ENCODE data around the gene OST4. TPM values are rescaled to one million over a fixed set of nuclear protein-coding genes. Genes with fewer than 3 reads are reported as not detected.

The OST4 gene
- total RNA-seq, 1 experiment from 2014 or later = 788 TPM

DNA sequence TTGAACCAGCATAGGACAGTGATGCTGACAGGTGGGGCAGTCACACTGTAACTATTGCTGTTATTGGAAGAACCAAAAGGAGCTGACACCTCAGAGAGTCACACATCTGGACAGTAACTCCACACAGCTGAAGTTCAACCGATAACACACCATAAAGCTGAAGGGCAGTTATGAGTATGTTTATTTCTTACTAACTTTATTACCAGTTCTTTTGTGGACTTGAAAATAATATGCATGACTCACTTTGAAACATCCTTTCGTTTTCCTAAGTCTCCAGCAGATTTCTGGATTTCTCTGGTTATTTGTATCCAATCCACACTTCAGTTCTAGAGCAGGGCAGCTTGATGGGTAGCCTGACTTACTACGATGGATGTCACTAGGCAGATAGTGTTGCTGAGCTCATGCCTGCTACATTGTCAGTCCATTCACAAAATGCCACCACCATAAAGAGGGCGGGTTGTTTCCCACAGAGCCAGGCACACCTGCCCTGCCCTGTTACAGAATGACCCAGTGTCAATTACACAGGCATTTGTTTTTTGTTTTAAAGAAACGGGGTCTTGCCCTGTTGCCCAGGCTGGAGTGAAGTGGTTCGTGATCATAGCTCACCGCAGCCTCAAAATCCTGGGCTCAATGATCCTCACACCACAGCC lies 28.3 kb downstream of the OST4 start:
- in situ Hi-C loops (cut with HindIII; ENCODE audit: low pct_unique_long_range_greater_than_20kb, low sequenced_read_pairs) = no loop called here
- no peak for DNase-seq (ENCODE audit: low read depth)

DNA sequence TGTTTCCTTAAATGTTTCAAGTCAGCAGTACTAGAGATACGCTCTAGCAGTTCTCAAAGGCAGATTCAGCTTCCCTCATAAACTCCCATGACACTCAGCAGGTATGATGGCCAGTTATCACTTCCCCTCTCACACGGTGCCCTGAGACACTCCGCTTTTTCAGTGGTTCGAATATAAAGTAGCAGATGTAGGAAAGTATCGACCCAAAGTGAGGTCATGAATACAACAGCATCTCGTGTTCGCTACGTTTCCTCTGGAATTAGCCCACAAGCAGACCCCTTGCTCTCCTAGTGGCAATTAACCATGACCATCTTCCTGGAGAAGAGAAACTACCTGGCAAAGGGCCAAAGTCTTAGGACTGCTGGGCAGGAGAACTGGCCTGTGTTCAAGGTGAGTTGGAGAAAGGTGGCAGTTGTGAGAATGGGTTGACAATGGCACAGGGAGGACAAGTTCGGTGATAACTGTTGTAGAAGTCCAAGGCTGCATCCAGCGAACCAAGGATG lies 29.2 kb downstream of the OST4 start:
- DNase-seq (ENCODE audit: low read depth) = peak; percentile 76

DNA sequence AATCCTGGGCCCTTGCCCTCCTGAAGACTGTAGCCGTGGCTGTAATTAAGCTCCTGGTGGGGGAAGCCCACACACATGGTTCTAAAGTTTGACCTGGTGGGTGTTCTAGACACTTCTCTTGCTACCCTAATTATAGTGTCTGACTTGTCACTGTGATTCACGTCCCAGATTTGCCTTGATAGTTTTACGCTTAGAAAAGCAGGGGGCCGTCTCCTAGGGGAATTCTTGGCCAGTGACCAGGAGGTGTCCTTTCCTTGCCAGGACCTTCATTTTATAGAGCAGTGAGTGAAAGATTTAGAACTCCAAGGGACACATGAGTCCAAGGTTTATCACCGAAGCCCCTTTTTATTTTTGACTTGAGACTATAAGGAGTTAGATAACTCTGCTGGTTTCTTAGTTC lies 29.7 kb downstream of the OST4 start:
- in situ Hi-C loops (cut with HindIII; ENCODE audit: low pct_unique_long_range_greater_than_20kb, low sequenced_read_pairs) = no loop called here
- DNase-seq (ENCODE audit: low read depth) = peak; percentile 68

More for the DNA sequence above, 29.2 kb downstream of the OST4 start:
- in situ Hi-C loops (cut with HindIII; ENCODE audit: low pct_unique_long_range_greater_than_20kb, low sequenced_read_pairs) = no loop called here

DNA sequence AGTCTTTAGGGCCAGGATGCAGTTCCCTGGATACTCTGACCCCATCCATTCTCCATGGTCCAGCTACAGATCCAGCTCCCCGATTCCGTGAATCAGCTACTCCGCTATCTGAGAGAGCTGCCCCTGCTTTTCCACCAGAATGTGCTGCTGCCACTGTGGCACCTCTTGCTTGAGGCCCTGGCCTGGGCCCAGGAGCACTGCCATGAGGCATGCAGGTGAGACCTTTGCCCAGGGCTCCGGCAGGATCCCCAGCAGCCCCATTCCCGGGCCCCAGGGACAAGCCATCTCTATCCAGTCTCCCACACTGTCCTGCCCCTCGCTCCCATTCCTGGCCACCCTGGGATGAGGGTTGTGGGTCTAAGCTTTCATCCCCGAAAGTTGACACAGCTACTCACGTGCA lies 31.2 kb downstream of the OST4 start:
- no peak for DNase-seq (ENCODE audit: low read depth)
- in situ Hi-C loops (cut with HindIII; ENCODE audit: low pct_unique_long_range_greater_than_20kb, low sequenced_read_pairs) = no loop called here

DNA sequence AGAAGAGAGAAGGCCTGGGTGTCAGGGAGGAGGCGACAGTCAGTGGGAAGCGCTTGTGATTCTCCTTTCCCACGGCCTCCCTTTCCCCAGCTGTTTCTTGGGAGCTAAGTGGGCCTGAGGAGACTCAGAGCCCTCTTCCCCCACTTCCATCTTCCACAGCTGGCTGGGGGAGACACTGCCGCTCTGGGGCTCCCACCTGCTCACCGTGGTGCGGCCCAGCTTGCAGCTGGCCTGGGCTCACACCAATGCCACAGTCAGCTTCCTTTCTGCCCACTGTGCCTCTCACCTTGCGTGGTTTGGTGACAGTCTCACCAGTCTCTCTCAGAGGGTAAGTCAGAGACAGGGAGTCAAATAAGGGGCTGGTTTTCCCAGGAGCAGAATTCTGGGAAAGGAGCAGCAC lies 31.6 kb downstream of the OST4 start:
- in situ Hi-C loops (cut with HindIII; ENCODE audit: low pct_unique_long_range_greater_than_20kb, low sequenced_read_pairs) = no loop called here
- DNase-seq (ENCODE audit: low read depth) = no peak

DNA sequence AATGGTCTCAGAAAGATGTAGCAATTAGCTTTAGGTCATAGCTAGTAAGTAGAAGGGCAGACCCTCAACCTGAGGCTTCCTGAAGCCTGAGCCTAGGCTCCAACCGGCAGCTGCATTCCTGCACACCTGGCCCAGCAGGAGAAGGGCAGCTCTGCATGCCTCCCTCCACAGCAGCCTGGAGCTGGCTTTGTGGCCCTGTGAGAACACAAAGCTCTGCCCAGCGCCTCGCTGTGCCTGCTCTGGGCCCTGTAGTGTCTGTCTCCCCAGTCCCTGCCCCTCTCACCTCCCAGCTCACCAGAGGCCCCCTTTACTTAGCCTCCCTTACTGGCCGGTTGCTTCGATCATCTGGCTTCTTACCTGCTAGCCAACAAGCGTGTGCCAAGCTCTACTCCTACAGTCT lies 32.0 kb downstream of the OST4 start:
- DNase-seq (ENCODE audit: low read depth) = no peak
- in situ Hi-C loops (cut with HindIII; ENCODE audit: low pct_unique_long_range_greater_than_20kb, low sequenced_read_pairs) = no loop called here

DNA sequence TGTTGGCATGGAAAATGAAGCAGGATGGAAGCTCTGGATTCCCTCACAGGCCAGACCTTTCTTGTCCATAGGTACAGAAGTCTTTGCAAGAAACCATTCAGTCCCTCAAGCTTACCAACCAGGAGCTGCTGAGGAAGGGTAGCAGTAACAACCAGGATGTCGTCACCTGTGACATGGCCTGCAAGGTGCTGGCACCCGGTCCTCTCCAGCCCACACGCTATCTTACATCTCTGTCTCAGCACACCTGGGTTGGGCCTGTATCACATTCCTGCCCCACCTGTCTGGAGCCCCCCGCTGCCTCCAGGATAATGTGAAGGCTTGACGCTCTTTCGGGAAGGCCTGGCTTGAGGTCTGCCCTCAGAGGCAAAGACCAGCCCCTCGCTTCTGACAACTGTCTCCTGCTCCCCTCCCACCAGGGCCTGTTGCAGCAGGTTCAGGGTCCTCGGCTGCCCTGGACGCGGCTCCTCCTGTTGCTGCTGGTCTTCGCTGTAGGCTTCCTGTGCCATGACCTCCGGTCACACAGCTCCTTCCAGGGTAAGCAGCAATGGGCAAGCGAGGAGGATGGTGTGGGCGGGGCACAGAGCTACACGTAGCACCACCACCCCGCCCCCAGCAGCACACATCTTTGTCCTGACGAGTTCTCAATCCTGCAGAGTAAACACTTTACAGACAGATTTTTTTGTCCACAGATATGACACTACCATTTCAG lies 32.7 kb downstream of the OST4 start:
- in situ Hi-C loops (cut with HindIII; ENCODE audit: low pct_unique_long_range_greater_than_20kb, low sequenced_read_pairs) = no loop called here
- no peak for DNase-seq (ENCODE audit: low read depth)

DNA sequence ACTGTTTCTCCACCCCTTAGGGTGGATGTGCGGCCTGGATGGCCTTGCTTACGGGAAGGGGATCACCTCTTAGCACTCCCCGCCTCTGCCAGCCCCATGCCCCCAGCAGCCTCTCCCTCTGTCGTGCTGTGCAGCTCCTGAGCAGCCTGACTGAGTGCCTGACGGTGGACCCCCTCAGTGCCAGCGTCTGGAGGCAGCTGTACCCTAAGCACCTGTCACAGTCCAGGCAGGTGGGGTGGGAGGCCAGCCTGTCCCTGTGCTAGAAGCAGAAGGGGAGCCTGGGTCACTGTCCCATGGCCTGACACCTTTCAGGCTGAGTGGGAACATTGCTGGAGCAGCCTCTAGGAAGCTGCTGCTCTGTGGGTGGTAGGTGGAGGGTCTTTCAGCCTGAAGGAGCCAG lies 33.4 kb downstream of the OST4 start:
- in situ Hi-C loops (cut with HindIII; ENCODE audit: low pct_unique_long_range_greater_than_20kb, low sequenced_read_pairs) = no loop called here
- DNase-seq (ENCODE audit: low read depth) = no peak

DNA sequence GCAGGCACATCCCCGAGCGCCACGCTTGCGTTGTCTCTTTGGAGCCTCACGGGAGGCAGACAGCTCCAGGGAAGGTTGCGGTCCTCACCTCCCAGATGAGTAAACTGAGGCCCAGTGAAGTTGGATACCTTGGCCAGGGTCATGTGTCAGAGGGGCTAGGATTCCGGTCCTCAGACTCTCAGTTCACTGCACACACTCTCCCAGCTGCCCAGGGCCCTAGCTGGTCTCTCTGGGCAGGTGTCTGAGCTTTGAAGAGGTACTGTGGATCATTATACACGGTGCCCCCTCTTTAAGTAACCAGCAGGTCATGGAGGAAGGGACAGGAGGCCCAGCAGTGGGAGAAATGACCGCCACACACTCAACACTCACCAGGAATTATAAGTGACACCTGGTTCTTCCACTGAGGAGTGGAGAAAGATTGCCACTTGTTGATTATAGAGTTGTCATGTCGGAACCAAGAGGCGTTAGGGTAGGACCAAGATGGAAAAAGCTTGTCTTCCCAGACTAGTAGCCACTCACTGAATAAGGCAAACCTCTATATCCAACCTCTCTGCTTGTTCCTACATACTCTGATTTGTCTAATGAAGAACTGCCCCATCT lies 38.1 kb downstream of the OST4 start:
- DNase-seq (ENCODE audit: low read depth) = no peak
- in situ Hi-C loops (cut with HindIII; ENCODE audit: low pct_unique_long_range_greater_than_20kb, low sequenced_read_pairs) = no loop called here

DNA sequence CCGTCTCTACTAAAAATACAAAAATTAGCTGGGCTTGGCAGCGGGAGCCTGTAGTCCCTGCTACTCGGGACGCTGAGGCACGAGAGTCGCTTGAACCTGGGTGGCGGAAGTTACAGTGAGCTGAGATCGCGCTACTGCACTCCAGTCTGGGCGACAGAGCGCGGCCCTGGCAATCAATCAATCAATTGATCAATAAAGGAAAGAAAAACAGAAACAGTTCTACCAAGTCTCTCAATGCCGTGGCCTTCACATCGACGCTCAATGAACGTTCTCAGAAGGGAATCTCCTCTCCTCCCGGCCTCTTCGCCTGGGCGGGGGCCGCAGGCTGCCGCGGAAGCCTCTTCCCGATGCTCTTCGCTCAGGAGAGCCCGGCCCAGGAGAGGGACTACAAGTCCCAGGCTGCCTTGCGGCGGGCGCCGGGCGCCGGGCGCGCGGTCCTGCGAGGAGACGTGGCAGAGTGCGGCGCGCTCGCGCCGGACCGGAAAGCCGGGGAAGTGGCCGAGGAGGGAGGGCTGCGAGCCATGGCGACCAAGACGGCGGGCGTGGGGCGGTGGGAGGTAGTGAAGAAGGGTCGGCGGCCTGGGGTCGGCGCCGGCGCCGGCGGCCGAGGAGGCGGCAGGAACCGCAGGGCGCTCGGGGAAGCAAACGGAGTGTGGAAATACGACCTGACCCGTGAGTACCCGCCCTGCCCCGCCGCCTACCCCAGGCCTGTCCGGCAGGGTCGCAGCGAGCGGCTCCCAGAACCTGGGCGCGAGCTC lies 38.8 kb downstream of the OST4 start, which contains the start of gene TMEM214:
TSS of gene TMEM214 (plus strand) at position 471 of the 758 bp plus-strand sequence. CDS start at position 522, 51 bp downstream.
- in situ Hi-C loops (cut with HindIII; ENCODE audit: low pct_unique_long_range_greater_than_20kb, low sequenced_read_pairs) = no loop called here
- DNase-seq (ENCODE audit: low read depth) = peak; percentile 88

DNA sequence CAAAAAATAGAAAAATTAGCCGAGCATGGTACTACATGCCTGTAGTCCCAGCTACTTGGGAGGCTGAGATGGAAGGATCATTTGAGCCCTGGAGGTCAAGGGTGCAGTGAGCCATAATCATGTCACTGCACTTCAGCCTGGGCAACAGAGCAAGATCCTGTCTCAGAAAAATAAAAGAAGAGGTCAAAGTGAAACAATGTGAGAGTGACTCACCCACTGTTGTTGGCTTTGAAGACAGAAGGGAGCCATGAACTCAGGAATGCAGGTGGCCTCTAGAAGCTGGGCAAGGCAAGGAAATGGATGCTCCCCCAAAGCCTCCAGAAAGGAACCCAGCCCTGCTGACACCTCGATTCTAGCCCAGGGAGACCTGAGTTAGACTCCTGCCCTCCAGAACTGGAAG lies 42.4 kb downstream of the OST4 start:
- in situ Hi-C loops (cut with HindIII; ENCODE audit: low pct_unique_long_range_greater_than_20kb, low sequenced_read_pairs) = no loop called here
- DNase-seq (ENCODE audit: low read depth) = peak; percentile 56

DNA sequence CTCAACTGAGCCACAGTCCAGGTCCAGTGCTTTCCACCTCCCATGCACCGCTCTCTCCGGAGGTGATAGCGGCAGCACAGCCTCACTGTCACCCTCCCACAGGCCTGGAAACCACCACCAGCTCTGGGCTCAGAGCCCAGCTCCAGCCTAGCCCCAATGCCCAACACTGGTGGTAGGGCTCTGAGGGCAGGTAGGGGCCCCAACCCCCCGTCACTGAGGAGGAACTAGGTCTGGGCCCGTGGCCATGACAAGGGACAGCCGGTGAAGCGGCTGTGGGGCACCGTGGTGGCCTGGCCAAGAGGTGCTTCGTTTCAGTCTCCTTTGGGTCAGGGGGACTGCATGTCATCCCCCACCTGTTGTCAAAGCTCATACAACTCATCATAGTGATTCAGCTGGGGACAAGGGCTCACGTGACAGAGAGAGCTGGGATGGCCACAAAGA lies 44.2 kb downstream of the OST4 start:
- in situ Hi-C loops (cut with HindIII; ENCODE audit: low pct_unique_long_range_greater_than_20kb, low sequenced_read_pairs) = no loop called here
- no peak for DNase-seq (ENCODE audit: low read depth)

DNA sequence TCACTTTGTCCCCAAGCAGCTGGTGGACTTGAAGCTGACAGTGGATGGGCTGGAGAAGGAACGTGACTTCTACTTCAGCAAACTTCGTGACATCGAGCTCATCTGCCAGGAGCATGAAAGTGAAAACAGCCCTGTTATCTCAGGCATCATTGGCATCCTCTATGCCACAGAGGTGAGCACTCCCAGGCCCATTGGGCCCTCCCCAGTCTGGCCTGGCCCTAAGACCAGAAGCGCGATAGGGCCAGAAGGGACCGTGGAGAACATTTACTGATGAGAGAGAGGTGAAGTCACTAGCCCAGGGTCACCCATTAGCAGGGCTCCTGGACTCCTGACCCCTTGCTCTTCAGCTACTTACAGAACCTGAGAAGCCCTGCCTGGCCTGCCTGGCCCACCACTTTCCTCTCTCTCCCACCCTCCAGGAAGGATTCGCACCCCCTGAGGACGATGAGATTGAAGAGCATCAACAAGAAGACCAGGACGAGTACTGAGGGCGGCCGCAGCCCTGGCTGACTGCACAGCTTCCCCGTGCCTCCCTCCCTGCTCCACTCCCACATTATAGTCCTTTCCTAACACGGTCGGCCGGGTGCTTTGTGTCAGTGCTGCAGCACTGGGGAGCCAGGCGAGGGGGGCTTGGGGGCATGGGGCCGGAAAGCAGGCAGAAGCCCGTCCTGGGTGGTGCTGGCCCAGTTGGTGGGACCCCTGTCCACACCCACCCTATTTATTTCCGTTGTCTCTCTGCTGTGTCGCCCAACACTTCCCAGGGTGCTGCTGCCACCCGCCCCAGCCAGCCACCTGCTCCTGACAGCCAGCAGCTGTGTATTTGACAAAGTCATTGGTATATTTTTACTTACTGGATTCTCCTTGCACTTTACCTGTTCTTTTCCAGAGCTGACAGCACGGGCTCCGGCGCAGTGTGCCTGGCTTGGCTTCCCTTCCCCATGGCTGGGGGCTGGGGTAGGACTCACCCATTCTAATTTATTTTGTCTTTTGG lies 45.3 kb downstream of the OST4 start:
- no peak for DNase-seq (ENCODE audit: low read depth)
- in situ Hi-C loops (cut with HindIII; ENCODE audit: low pct_unique_long_range_greater_than_20kb, low sequenced_read_pairs) = no loop called here

DNA sequence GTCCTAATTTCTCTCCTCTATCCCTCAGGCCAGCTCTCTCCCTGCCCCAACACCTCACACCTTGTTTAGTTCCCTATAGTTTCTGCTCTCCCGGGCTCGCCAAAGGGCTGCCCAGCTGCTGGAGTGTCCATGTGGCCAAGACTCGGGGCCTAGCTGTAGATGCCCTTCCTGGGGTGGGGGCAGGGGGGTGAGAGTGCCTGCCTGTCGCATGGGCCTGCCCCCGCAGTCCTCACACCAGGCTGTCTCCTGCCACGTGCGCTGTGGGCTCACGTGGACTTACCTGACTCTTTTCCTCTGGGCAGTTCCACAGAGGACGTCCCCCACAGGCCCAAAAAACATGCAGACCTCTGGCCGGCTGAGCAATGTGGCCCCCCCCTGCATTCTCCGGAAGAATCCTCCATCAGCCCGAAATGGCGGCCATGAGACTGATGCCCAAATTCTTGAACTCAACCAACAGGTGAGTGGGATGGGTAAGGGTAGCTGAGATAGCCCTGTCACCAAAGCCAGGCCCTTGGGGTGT lies 46.1 kb downstream of the OST4 start:
- in situ Hi-C loops (cut with HindIII; ENCODE audit: low pct_unique_long_range_greater_than_20kb, low sequenced_read_pairs) = no loop called here
- DNase-seq (ENCODE audit: low read depth) = no peak

DNA sequence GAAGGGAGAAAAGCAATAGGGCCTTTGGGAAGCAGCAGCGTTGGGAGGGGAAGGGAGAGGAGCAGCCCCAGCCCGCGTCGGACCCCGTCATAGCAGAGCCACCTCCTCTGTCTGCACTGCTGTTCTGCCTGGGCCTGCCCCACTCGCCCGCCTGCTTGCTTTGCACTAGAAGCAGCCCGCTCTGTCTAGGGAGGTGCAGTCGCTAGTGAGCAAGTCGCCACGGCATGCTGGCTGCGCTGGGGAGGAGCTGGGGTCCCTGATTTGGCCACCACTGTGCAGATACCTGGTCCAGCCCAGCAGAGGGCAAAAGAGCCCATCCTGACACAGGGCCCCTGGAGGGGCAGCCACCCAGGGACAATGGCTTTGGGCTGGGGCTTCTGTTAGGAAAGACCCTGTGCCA lies 46.6 kb downstream of the OST4 start:
- in situ Hi-C loops (cut with HindIII; ENCODE audit: low pct_unique_long_range_greater_than_20kb, low sequenced_read_pairs) = no loop called here
- DNase-seq (ENCODE audit: low read depth) = no peak

DNA sequence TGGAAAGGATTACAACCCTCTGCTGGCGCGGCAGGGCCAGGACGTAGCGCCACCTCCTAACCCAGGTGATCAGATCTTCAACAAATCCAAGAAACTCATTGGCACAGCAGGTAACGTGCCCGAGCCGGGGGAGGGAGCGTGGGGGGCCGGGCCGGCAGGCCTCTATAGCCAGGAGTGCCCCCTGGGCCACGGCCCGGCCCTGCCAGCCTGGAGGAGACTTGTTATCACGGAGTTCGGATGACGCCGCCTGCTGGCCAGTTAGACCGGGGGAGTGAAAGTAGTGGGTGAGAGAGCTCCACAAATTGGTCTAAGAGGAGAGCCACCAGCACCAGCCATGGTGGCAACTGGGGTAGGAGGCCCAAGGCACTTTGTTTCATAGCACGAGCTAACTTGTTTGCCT lies 47.3 kb downstream of the OST4 start:
- in situ Hi-C loops (cut with HindIII; ENCODE audit: low pct_unique_long_range_greater_than_20kb, low sequenced_read_pairs) = no loop called here

DNA sequence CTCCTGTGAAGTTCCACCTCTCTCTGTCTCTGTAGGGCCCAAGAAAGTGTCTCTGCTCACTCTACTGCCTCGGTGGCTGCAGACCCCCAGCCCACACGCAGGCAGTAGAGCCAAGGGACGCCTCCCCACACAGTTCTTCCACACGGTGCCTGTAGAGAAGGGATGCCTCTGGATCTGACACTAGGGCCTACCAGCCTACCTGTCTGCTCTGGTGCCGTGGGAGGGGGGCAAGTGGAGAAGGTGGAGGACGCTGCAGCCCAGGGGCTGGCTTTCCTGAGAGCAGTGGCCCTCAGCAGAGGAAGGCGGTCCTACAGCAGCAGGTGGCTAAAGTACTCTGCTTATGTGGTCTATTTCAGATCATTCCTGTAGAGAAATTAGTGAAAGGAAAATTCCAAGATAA lies 47.7 kb downstream of the OST4 start:
- in situ Hi-C loops (cut with HindIII; ENCODE audit: low pct_unique_long_range_greater_than_20kb, low sequenced_read_pairs) = no loop called here
- DNase-seq (ENCODE audit: low read depth) = no peak

More for the DNA sequence above, 47.3 kb downstream of the OST4 start:
- DNase-seq (ENCODE audit: low read depth) = no peak

Data from Caki2 (cell line).